Mammary epithelial cell (primary cell): ENCODE results near the gene RPL41.

ENCODE experiments used
- EZH2 ChIP-seq: IDR thresholded peaks from 2 replicates; pipeline ENCODE4 v1.6.1; 2012; ENCODE audit warnings: low read length, inconsistent platforms, borderline replicate concordance
- TF ChIP-seq, protein P1 (sequence below), 2 donors: IDR thresholded peaks in 1 of 2; conservative IDR thresholded peaks in 1 of 2; 2 replicates each; pipeline ENCODE4 v1.5.1; 2011 to 2012; ENCODE audit warnings: inconsistent platforms in 2 of 2, low read length in 2 of 2, mild to moderate bottlenecking in 2 of 2, control low read depth in 1 of 2, low read depth in 1 of 2; ENCODE audit not compliant: insufficient read depth in 1 of 2; ENCODE audit errors: extremely low read depth in 1 of 2

DNA sequence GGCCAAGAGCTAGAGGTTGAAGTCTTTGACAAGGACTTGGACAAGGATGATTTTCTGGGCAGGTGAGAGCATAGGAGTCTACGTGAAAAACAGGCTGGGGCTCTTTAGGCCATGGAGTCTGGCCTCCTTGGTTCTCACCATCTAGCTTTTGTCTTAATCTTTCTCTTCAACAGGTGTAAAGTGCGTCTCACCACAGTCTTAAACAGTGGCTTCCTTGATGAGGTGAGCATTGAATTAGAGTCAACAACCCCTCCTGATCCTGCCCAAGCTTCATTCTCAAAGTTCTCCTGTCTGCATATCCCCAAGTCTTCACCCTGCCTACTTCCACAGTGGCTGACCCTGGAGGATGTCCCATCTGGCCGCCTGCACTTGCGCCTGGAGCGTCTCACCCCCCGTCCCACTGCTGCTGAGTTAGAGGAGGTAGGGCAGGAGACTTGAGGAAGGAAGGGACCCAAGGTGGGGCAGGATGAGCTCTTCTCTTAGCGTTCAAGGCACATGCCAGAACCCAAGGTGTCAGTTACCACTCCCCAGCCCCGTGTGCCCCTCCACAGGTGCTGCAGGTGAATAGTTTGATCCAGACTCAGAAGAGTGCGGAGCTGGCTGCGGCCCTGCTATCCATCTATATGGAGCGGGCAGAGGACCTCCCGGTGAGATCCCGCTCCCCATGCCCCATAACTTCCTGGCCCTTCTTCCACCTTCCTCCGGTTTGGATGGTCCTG, 21.6 kb downstream of the RPL41 start:
- TF ChIP-seq, protein P1, sequence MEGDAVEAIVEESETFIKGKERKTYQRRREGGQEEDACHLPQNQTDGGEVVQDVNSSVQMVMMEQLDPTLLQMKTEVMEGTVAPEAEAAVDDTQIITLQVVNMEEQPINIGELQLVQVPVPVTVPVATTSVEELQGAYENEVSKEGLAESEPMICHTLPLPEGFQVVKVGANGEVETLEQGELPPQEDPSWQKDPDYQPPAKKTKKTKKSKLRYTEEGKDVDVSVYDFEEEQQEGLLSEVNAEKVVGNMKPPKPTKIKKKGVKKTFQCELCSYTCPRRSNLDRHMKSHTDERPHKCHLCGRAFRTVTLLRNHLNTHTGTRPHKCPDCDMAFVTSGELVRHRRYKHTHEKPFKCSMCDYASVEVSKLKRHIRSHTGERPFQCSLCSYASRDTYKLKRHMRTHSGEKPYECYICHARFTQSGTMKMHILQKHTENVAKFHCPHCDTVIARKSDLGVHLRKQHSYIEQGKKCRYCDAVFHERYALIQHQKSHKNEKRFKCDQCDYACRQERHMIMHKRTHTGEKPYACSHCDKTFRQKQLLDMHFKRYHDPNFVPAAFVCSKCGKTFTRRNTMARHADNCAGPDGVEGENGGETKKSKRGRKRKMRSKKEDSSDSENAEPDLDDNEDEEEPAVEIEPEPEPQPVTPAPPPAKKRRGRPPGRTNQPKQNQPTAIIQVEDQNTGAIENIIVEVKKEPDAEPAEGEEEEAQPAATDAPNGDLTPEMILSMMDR (conservative IDR thresholded peaks at IDR 0.05 in 1 of 2, IDR thresholded peaks at IDR 0.05 in 1 of 2; ENCODE audit: extremely low read depth in 1 of 2, insufficient read depth in 1 of 2, low read depth in 1 of 2, low read length in 2 of 2): no peak
- TF ChIP-seq EZH2: no peak
